ENCODE results near the gene SVOP.

GRCh38 chr12:109064143-109064542 is 43.3 kb upstream of the SVOP start:
- TF ChIP-seq TEAD4 (IDR thresholded peaks at IDR 0.05; ENCODE audit: low read depth, low read length) (no peak), CTCF (IDR thresholded peaks at IDR 0.05; ENCODE audit: control extremely low read depth in 1 of 3, insufficient read depth in 1 of 3, low read depth in 1 of 3, low read length in 3 of 3) (no peak), TBP (IDR thresholded peaks at IDR 0.05; ENCODE audit: low read depth, low read length) (no peak), TAF1 (IDR thresholded peaks at IDR 0.05; ENCODE audit: low read depth, low read length) (no peak), EP300 (IDR thresholded peaks at IDR 0.05; ENCODE audit: borderline replicate concordance in 1 of 2, low read depth in 2 of 2, low read length in 2 of 2) (no peak), PHF8 (conservative IDR thresholded peaks at IDR 0.05; ENCODE audit: low read depth, low read length) (no peak), SIX5 (IDR thresholded peaks at IDR 0.05; ENCODE audit: low read depth, low read length) (no peak), SIN3A (conservative IDR thresholded peaks at IDR 0.05 in 1 of 2, IDR thresholded peaks at IDR 0.05 in 1 of 2; ENCODE audit: low read depth in 1 of 2, low read length in 2 of 2) (no peak), NRF1 (IDR thresholded peaks at IDR 0.05; ENCODE audit: low read depth, low read length) (no peak)
- TF ChIP-seq, protein P1, sequence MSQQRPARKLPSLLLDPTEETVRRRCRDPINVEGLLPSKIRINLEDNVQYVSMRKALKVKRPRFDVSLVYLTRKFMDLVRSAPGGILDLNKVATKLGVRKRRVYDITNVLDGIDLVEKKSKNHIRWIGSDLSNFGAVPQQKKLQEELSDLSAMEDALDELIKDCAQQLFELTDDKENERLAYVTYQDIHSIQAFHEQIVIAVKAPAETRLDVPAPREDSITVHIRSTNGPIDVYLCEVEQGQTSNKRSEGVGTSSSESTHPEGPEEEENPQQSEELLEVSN (IDR thresholded peaks at IDR 0.05): no peak
- TF ChIP-seq, protein P2, sequence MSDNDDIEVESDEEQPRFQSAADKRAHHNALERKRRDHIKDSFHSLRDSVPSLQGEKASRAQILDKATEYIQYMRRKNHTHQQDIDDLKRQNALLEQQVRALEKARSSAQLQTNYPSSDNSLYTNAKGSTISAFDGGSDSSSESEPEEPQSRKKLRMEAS (IDR thresholded peaks at IDR 0.05): no peak
